ENCODE results near the gene KLF16.

KLF16 gene

DNA sequence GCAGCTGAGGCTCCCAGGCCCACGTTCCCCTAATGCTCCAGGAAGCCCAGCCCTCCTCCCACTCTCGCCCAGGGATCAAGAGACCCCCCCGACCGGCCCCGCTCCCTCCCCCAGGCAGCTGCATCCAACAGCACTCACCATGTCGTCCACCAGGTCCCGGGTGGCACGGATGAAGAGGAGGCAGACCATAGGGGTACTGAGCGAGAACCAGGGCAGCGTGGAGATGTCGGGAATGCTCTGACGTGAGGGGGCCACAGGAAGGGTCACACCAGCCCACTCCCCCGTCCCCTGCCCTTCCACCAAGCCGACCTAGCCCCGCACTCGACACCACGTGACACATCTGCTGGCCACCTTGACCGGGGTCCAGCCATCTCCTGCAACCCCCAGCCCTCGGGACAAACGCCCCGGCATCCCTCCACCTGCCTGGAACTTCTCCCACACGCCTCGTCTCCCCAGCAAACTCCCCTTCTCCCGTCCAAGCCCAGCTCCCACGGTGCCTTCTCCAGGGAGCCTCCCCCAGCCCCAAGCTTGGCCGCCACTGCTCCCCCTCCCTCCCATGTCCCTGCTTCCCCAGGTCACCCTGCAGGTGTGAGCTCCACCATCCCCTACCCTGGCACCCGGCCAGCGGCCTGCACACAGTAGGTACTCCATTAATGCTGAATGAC, 56.2 kb downstream of the KLF16 start:
- DNase-seq (ENCODE audit: low read depth), result no peak

DNA sequence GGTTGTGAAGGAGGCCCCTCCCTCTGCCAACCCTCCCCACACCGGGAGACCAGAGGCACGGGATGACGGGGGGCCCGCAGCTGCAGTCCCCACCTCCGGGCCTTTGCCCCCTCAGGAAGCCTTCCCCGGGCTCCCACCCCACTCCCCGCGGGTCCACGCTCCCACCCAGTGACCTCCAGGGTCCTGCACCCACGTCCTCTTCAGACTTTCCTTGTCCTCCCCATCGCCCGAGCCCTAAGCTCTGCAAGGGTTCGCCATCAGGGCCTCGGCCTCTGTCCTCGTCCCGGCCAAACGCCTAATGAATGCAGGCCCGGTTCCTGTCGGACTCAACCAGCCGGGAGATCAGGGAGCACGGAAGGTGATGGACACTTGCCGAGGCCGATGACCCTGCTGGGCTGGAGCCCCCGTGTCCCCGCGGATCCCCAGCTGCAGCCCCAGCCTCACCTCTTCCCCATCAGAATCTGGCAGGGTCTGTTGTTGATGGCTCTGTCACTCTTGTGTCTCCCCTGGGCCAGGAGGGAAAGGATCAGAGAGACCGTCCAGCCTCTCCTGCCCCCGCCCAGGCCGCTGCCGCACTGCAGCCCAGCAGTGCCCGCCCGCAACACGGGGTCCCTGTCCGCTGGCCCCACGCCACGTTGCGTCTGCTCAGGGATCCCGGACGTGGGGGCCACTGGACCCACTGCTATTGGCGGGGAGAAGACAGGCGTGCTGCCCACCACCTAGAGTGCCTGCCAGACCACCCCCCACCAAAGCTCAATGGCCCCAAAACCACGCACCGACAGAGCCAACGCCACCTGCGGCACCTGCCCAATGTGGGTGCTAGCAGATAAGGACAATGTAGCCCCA, 57.0 kb downstream of the KLF16 start:
- DNase-seq (ENCODE audit: low read depth), result no peak

DNA sequence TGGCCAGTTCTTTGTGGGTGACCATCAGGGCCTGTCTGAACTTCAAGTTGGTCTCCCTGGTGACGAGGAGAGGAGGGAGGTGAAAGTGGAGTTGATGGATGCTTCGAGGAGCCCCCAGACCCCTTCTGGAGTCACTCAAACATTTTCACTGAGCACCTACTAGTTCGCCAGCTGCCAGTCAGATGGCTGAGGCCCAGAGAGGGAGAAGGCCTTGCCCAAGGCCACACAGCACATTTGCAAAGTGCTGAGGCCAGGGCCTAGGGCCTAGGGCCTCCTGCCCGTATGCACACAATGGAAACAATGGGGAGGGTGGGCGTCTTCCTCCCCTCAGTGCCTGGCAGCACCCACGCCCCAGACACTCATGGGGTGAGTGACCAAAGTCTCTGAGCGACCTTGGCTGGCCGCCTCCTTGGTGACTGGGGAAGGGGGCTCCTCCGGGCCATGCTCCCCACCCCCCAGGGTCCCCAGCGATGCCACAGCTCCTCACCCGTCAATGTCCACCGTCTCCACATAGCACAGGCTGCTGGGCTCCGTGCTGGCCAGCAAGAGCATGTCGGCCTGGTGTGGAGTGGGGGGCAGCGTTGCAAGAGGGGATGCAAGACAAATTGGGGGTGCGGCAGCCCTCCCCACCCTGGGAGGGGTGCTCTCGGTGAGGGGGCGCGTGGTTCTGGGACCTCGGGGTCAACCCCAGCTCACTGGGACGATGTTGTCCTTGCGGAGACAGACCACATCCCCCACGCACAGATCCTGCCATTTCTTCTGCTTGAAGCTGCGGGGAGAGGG, 57.8 kb downstream of the KLF16 start:
- DNase-seq (ENCODE audit: low read depth), result no peak

DNA sequence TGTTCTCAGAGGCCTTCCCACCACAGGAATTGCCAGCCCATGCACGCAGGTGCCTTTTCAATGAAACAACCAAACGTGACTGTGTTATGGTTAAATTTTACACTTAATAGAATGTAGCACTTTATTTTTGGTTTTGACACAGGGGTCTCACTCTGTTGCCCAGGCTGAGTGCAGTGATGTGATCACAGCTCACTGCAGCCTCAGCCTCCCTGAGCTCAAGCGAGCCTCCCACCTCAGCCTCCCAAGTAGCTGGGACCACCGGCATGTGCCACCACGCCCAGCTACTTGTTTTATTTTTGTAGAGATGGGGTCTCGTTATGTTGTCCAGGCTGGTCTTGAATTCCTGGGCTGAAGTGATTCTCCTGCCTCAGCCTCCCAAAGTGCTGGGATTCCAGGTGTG, 58.5 kb downstream of the KLF16 start:
- DNase-seq (ENCODE audit: low read depth), result no peak
